GM12865 (cell line): ENCODE results near the gene TRIP10.

Experiments used
- DNase-seq: peaks from one replicate; pipeline ENCODE4 v3.0.0; 2010; ENCODE audit warnings: low read depth
- H3K4me3 ChIP-seq: 2 replicates; pipeline ENCODE4 v1.5.1; 2011; ENCODE audit warnings: mild to moderate bottlenecking, low read depth, low read length, control low read depth
- TF ChIP-seq, protein P1 (sequence below): IDR thresholded peaks from 2 replicates; pipeline ENCODE4 v1.5.1; 2011; ENCODE audit warnings: low read length, control low read depth, low read depth, inconsistent platforms; ENCODE audit not compliant: insufficient read depth; ENCODE audit errors: missing control alignments

TRIP10 gene

GRCh38 chr19:6720369-6721137, 18.9 kb upstream of the TRIP10 start, which contains the start of gene C3:
Gene C3, minus strand, starts transcription at chr19:6720650. Its CDS starts 61 bp downstream, at chr19:6720589.
- H3K4me3 ChIP-seq: peak within 1 kb of the TSS; percentile 29
- TF ChIP-seq, protein P1, sequence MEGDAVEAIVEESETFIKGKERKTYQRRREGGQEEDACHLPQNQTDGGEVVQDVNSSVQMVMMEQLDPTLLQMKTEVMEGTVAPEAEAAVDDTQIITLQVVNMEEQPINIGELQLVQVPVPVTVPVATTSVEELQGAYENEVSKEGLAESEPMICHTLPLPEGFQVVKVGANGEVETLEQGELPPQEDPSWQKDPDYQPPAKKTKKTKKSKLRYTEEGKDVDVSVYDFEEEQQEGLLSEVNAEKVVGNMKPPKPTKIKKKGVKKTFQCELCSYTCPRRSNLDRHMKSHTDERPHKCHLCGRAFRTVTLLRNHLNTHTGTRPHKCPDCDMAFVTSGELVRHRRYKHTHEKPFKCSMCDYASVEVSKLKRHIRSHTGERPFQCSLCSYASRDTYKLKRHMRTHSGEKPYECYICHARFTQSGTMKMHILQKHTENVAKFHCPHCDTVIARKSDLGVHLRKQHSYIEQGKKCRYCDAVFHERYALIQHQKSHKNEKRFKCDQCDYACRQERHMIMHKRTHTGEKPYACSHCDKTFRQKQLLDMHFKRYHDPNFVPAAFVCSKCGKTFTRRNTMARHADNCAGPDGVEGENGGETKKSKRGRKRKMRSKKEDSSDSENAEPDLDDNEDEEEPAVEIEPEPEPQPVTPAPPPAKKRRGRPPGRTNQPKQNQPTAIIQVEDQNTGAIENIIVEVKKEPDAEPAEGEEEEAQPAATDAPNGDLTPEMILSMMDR: no peak
- no peak for DNase-seq

DNA sequence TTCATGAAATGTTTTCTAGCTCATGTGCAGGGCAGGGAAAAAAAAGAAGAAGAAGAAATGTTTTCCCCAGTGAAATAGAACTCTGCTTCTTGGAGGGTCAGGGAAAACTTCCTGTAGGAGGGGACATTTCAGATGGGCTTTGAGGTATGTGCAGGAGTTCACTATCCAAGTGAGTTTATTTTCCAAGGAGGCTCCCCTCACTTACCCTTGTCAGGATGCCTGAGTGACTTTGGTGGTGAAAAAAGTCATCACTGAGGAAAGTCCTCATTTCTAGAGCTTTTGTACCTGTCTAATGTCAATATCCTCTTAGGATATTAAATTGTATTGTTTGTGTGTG, 18.4 kb upstream of the TRIP10 start:
- no peak overlapping the region; the same call in 1 of the 2 replicates for H3K4me3 ChIP-seq

GRCh38 chr19:6721773-6722172, 17.7 kb upstream of the TRIP10 start:
- TF ChIP-seq, protein P1: no peak
- peak overlapping the region; percentile 29 for H3K4me3 ChIP-seq
- peak; percentile 77 for DNase-seq

More for the DNA sequence above, 18.4 kb upstream of the TRIP10 start:
- DNase-seq: no peak
- TF ChIP-seq, protein P1: no peak

DNA sequence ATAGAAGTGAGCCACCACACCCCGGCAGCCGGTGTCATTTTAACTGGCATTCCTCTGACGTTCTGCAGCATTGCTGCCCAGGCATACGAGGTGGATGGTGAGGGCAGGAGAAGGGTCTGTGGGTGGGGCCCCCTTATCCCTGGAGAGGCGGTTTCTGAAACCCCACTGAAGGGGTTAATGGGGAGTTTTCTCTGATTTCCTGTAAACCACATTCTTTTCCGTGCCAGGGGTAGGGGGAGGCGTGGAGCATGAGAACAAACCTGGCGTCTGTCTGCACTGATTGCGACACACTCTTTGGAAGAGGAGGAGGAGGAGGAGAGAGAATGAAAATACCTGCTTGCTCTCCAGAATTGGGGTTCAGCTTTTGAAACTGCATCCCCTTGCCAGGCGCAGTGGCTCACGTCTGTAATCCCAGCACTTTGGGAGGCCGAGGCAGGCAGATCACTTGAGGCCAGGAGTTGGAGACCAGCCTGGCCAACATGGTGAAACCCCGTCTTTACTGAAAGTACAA, 16.3 kb upstream of the TRIP10 start:
- TF ChIP-seq, protein P1: no peak
- DNase-seq: no peak
- no peak overlapping the region for H3K4me3 ChIP-seq

GRCh38 chr19:6723738-6724137, 15.7 kb upstream of the TRIP10 start:
- no peak overlapping the region for H3K4me3 ChIP-seq
- no peak for DNase-seq
- TF ChIP-seq, protein P1: no peak

DNA sequence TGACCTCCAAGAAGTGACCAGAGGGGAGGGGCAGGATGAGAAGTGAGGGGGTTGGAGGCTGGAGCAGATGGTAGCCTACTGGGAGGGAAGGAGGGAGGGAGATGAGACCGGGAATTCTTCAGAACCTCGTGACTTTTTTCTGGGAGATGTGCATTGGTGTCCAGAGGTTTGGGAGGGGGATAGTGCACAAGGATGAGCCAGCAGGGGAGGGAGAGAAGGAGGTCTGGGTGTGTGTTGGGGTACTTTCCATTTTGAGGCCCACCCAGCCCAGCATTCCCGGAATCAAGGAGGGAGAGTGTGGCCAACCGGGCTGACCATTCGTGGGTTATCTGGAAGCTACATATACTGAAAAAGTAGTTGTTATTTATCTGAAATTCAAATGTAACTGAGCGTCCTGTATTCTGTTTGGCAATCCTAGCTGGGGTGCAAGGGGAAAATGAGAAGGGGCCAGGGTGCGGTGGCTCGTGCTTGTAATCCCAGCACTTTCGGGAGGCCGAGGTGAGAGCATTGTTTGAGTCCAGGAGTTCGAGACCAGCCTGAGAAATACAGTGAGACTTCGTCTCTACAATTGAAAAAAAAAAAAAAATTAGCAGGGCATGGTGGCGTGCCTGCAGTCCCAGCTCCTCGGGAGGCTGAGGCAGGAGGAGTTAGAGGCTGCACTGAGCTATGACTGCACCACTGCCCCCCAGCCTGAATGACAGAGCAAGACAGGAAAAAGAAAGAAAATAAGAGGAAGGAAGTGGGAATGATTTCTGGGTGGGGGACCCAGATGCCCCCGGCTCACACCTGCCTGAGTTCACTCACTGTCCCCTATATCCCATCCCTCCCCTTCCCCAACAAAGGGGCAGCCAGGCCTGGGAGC, 14.6 kb upstream of the TRIP10 start:
- DNase-seq: no peak
- TF ChIP-seq, protein P1: no peak
- H3K4me3 ChIP-seq: no peak overlapping the region
